Keratinocyte (primary cell): Measurements from ENCODE around the gene CCDC197. TPM values are rescaled to one million over a fixed set of nuclear protein-coding genes. Genes with fewer than 3 reads are reported as not detected.

Source experiments
- DNase-seq: peaks from one replicate; pipeline ENCODE4 v3.0.0-alpha.2; 2011; ENCODE audit warnings: low read depth, missing footprints, low spot score
- FAIRE-seq: peaks from 2 replicates; lab custom pipeline; 2011; peaks lifted over from hg19 to GRCh38; lab: Jason Lieb, UNC
- H2AFZ ChIP-seq: 2 replicates; pipeline ENCODE4 v1.6.0; 2012; ENCODE audit warnings: low read length, control low read depth, inconsistent platforms; ENCODE audit not compliant: control insufficient read depth
- H3K27ac ChIP-seq: 2 replicates; pipeline ENCODE4 v1.5.1; 2011; ENCODE audit warnings: low read length; ENCODE audit not compliant: control insufficient read depth, insufficient read depth
- H3K27me3 ChIP-seq: 3 replicates; pipeline ENCODE4 v1.6.0; 2011; ENCODE audit warnings: low read length; ENCODE audit not compliant: control insufficient read depth, insufficient read depth; ENCODE audit errors: extremely low read depth
- H3K36me3 ChIP-seq, 2 experiments: 2 replicates in 1 of 2; 3 replicates in 1 of 2; pipeline ENCODE4 v1.5.1; 2011; ENCODE audit warnings: low read length in 2 of 2, mild to moderate bottlenecking in 1 of 2; ENCODE audit not compliant: control insufficient read depth in 2 of 2, insufficient read depth in 2 of 2; ENCODE audit errors: extremely low read depth in 1 of 2
- H3K4me1 ChIP-seq: 3 replicates; pipeline ENCODE4 v1.5.1; 2011; ENCODE audit warnings: low read length; ENCODE audit not compliant: control insufficient read depth, insufficient read depth; ENCODE audit errors: extremely low read depth
- H3K4me2 ChIP-seq: 3 replicates; pipeline ENCODE4 v1.6.0; 2011; ENCODE audit warnings: low read depth, low read length; ENCODE audit not compliant: control insufficient read depth, insufficient read depth; ENCODE audit errors: extremely low read depth
- H3K4me3 ChIP-seq, 3 experiments: fragments of 200-600 bp in 1 of 3; sonication (generic) in 1 of 3; 2 replicates in 2 of 3; 3 replicates in 1 of 3; pipeline ENCODE4 v1.5.1; 2011 to 2016; ENCODE audit warnings: low read length in 3 of 3, mild to moderate bottlenecking in 3 of 3, control low read depth in 2 of 3, inconsistent platforms in 1 of 3, low read depth in 1 of 3, mixed read lengths in 1 of 3, mixed run types in 1 of 3, moderate library complexity in 1 of 3; ENCODE audit not compliant: control insufficient read depth in 2 of 3, insufficient read depth in 2 of 3; ENCODE audit errors: extremely low read depth in 1 of 3
- H3K79me2 ChIP-seq: 2 replicates; pipeline ENCODE4 v1.6.0; 2012; ENCODE audit warnings: low read length; ENCODE audit not compliant: control insufficient read depth, insufficient read depth
- H3K9ac ChIP-seq: 3 replicates; pipeline ENCODE4 v1.6.0; 2011; ENCODE audit warnings: low read length; ENCODE audit not compliant: control insufficient read depth, insufficient read depth; ENCODE audit errors: extremely low read depth
- H3K9me1 ChIP-seq: 3 replicates; pipeline ENCODE4 v1.6.0; 2011; ENCODE audit warnings: low read length; ENCODE audit not compliant: control insufficient read depth, insufficient read depth; ENCODE audit errors: extremely low read depth
- H3K9me3 ChIP-seq: 2 replicates; pipeline ENCODE4 v1.5.1; 2012; ENCODE audit warnings: low read depth, low read length; ENCODE audit not compliant: control insufficient read depth
- H4K20me1 ChIP-seq: 3 replicates; pipeline ENCODE4 v1.6.0; 2011; ENCODE audit warnings: low read length; ENCODE audit not compliant: control insufficient read depth, insufficient read depth; ENCODE audit errors: extremely low read depth
- CTCF ChIP-seq, 3 experiments: IDR thresholded peaks in 1 of 3; conservative IDR thresholded peaks in 1 of 3; optimal IDR thresholded peaks in 1 of 3; 2 replicates in 2 of 3; 3 replicates in 1 of 3; pipeline versions ENCODE3 to v1.5.1; 2011; ENCODE audit warnings: low read length in 3 of 3, mild to moderate bottlenecking in 3 of 3, moderate library complexity in 2 of 3, control low read depth in 1 of 3, inconsistent platforms in 1 of 3; ENCODE audit not compliant: insufficient read depth in 2 of 3; ENCODE audit errors: extremely low read depth in 1 of 3
- EZH2 ChIP-seq: IDR thresholded peaks from one replicate; pipeline ENCODE4 v1.6.1; 2012; ENCODE audit warnings: inconsistent platforms, mild to moderate bottlenecking, low read length, moderate library complexity
- dilution Hi-C: fragments of 300-500 bp; cut with MboI; formaldehyde crosslinking; loops from one replicate; pipeline ENCODE4 v1.7.0; 2020; ENCODE audit warnings: low sequenced_read_pairs; ENCODE audit not compliant: extremely low pct_ligation_motif_present
- polyA plus RNA-seq, 5 experiments: library from polyadenylated mRNA; depleted of rRNA in 3 of 5; stranded (reverse) in 3 of 5; stranded (forward) in 1 of 5; unstranded in 1 of 5; fragments of >200 nt; gene quantifications; 1 replicate in 1 of 5; 2 replicates in 3 of 5; 3 replicates in 1 of 5; pipeline versions ENCODE4 v1.2.1 to v1.2.3, GENCODE V29; 2011 to 2012; ENCODE audit warnings: missing spikeins in 2 of 5, low read depth in 1 of 5, low replicate concordance in 1 of 5

CCDC197 gene
- polyA plus RNA-seq, 1 donor (not counting 4 experiments of a cell fraction or from before 2014, with no cell fraction given), result not detected

GRCh38 chr14:94003397-94003796, 6.3 kb downstream of the CCDC197 start:
- Histone ChIP-seq H3K36me3 (no peaks in the 10 kb centered on the region), H3K4me2 (no peak overlapping the region), H3K4me1 (peaks cover 12% of the 10 kb centered on the region), H3K9me1 (no peaks in the 10 kb centered on the region), H3K4me3 (no peak overlapping the region), H3K79me2 (no peaks in the 10 kb centered on the region), H3K9ac (no peak overlapping the region), H2AFZ (no peak overlapping the region), H4K20me1 (no peaks in the 10 kb centered on the region), H3K27ac (no peak overlapping the region), H3K27me3 (peaks cover 4% of the 10 kb centered on the region), H3K9me3 (no peaks in the 10 kb centered on the region)
- dilution Hi-C loops, result no loop called here
- no peak for FAIRE-seq
- TF ChIP-seq CTCF (optimal IDR thresholded peaks at IDR 0.05 in 1 of 3, IDR thresholded peaks at IDR 0.05 in 1 of 3, conservative IDR thresholded peaks at IDR 0.05 in 1 of 3; ENCODE audit: extremely low read depth in 1 of 3, insufficient read depth in 2 of 3, low read length in 3 of 3) (no peak), EZH2 (no peak)
- DNase-seq, result no peak

GRCh38 chr14:94004015-94004414, 6.9 kb downstream of the CCDC197 start:
- H4K20me1 ChIP-seq, result no peaks in the 10 kb centered on the region
- no peaks in the 10 kb centered on the region for H3K79me2 ChIP-seq
- H3K4me3 ChIP-seq, result no peak overlapping the region
- no peak overlapping the region for H2AFZ ChIP-seq
- H3K4me2 ChIP-seq, result no peak overlapping the region
- H3K4me1 ChIP-seq, result peaks cover 12% of the 10 kb centered on the region
- no peaks in the 10 kb centered on the region for H3K36me3 ChIP-seq
- H3K9me1 ChIP-seq, result no peaks in the 10 kb centered on the region
- no peak overlapping the region for H3K9ac ChIP-seq
- TF ChIP-seq CTCF (optimal IDR thresholded peaks at IDR 0.05 in 1 of 3, IDR thresholded peaks at IDR 0.05 in 1 of 3, conservative IDR thresholded peaks at IDR 0.05 in 1 of 3; ENCODE audit: extremely low read depth in 1 of 3, insufficient read depth in 2 of 3, low read length in 3 of 3) (no peak), EZH2 (no peak)
- H3K27me3 ChIP-seq, result peaks cover 4% of the 10 kb centered on the region
- H3K9me3 ChIP-seq, result no peaks in the 10 kb centered on the region
- H3K27ac ChIP-seq, result no peak overlapping the region
- FAIRE-seq (no peak), DNase-seq (no peak)
- dilution Hi-C loops, result no loop called here
